K562 (cell line): ENCODE results near the gene CREB3L1. TPM values are rescaled to one million over a fixed set of nuclear protein-coding genes. Genes with fewer than 3 reads are reported as not detected.

Experiments
- ATAC-seq: fragments of 200-7000 bp; cut with Tn5 transposase; 3 replicates; pipeline ENCODE4 v1.9.1; 2020; ENCODE audit warnings: moderate library complexity
- BruUV-seq: library from RNA; stranded (reverse); fragments of 400-500 nt; replicated peaks from 2 replicates; lab custom pipeline; 2021; lab: Mats Ljungman, UMichigan
- CTCF ChIA-PET: fragments of 300-600 bp; formaldehyde crosslinking; extraction: SDS; loops from one replicate; lab custom pipeline; 2021; ENCODE audit warnings: low intra/inter-chr PET ratio; lab: Yijun Ruan, JAX
- POLR2A ChIA-PET: fragments of 300-600, 350-650 bp; sonication (Branson Sonifier 250); formaldehyde crosslinking; extraction: SDS; loops from one replicate; lab custom pipeline; 2021; ENCODE audit warnings: antibody characterized with exemption, inconsistent platforms; lab: Yijun Ruan, JAX
- DNase-seq, 4 experiments: peaks; one replicate each; pipeline versions ENCODE4 v3.0.0 to v3.0.0-alpha.2; 2011 to 2018; ENCODE audit warnings: low spot score in 3 of 4, mixed read lengths in 3 of 4; ENCODE audit errors: extremely low read depth in 1 of 4
- FAIRE-seq: peaks from 2 replicates; lab custom pipeline; 2011; peaks lifted over from hg19 to GRCh38; lab: Jason Lieb, UNC
- H2AFZ ChIP-seq: 2 replicates; pipeline ENCODE4 v1.6.0; 2011; ENCODE audit warnings: low read depth, low read length, control low read depth, inconsistent platforms
- H3K27ac ChIP-seq: fragments of 200-600 bp; 3 replicates; pipeline ENCODE4 v1.8.0; 2011; ENCODE audit warnings: low read depth, mild to moderate bottlenecking, control low read depth, inconsistent platforms, low read length, moderate library complexity, mixed read lengths; ENCODE audit errors: extremely low read depth
- H3K27me3 ChIP-seq, 2 experiments: fragments of 300-600 bp in 1 of 2; 2 replicates in 1 of 2; 3 replicates in 1 of 2; pipeline versions ENCODE4 v1.6.0 to v1.8.0; 2011; ENCODE audit warnings: inconsistent platforms in 2 of 2, low read length in 2 of 2, mild to moderate bottlenecking in 1 of 2, mixed read lengths in 1 of 2, moderate library complexity in 1 of 2; ENCODE audit not compliant: control insufficient read depth in 2 of 2, insufficient read depth in 2 of 2
- H3K36me3 ChIP-seq: fragments of 300-600 bp; 3 replicates; pipeline ENCODE4 v1.8.0; 2011; ENCODE audit warnings: mild to moderate bottlenecking, low read length, inconsistent platforms; ENCODE audit not compliant: control insufficient read depth, insufficient read depth
- H3K4me1 ChIP-seq, 2 experiments: fragments of 200-600 bp in 1 of 2; replicated peaks in 1 of 2; 2 replicates in 1 of 2; 3 replicates in 1 of 2; pipeline versions ENCODE4 v1.5.1 to v1.8.0; 2011; ENCODE audit warnings: inconsistent platforms in 2 of 2, low read length in 2 of 2, mild to moderate bottlenecking in 1 of 2, mixed read lengths in 1 of 2, moderate library complexity in 1 of 2; ENCODE audit not compliant: control insufficient read depth in 2 of 2, insufficient read depth in 2 of 2
- H3K4me2 ChIP-seq: 2 replicates; pipeline ENCODE4 v1.6.1; 2011; ENCODE audit warnings: low read length, control low read depth, inconsistent platforms, mixed read lengths; ENCODE audit not compliant: insufficient read depth
- H3K4me3 ChIP-seq: fragments of 200-600 bp; sonication (generic), shearing (Covaris generic); 2 replicates; pipeline ENCODE4 v1.5.1; 2016; ENCODE audit warnings: control low read depth, inconsistent platforms
- H3K79me2 ChIP-seq: fragments of 200-600 bp; 3 replicates; pipeline ENCODE4 v1.8.0; 2011; ENCODE audit warnings: low read length, inconsistent platforms; ENCODE audit not compliant: control insufficient read depth, insufficient read depth
- H3K9ac ChIP-seq, 2 experiments: 2 replicates each; pipeline versions ENCODE4 v1.6.0 to v1.6.1; 2011; ENCODE audit warnings: low read depth in 2 of 2, low read length in 2 of 2, control low read depth in 1 of 2, inconsistent platforms in 1 of 2, mild to moderate bottlenecking in 1 of 2, mixed read lengths in 1 of 2; ENCODE audit not compliant: insufficient read depth in 1 of 2
- H3K9me1 ChIP-seq: one replicate; pipeline ENCODE4 v1.6.0; 2011; ENCODE audit warnings: inconsistent platforms, mild to moderate bottlenecking, low read length, moderate library complexity; ENCODE audit not compliant: control insufficient read depth, insufficient read depth
- H3K9me3 ChIP-seq: replicated peaks from 2 replicates; pipeline ENCODE4 v1.5.1; 2011; ENCODE audit warnings: low read depth, low read length, inconsistent platforms; ENCODE audit not compliant: control insufficient read depth, insufficient read depth
- H4K20me1 ChIP-seq: replicated peaks from 2 replicates; pipeline ENCODE4 v1.6.1; 2011; ENCODE audit warnings: low read length, inconsistent platforms, mixed read lengths; ENCODE audit not compliant: control insufficient read depth, insufficient read depth
- BCOR ChIP-seq: fragments of 450-650 bp; IDR thresholded peaks from 2 replicates; pipeline ENCODE4 v1.6.1; 2016
- DNMT1 ChIP-seq: fragments of 450-650 bp; IDR thresholded peaks from 2 replicates; pipeline ENCODE4 v1.6.1; 2016; ENCODE audit warnings: antibody characterized with exemption, mild to moderate bottlenecking
- FOXJ2 ChIP-seq: fragments of 200-800 bp; sonication (Bioruptor generic); IDR thresholded peaks from 2 replicates; pipeline ENCODE4 v1.6.1; 2016; ENCODE audit warnings: missing genetic modification characterization, missing compliant biosample characterization
- KLF6 ChIP-seq: fragments of 250-450 bp; sonication (Bioruptor Pico); IDR thresholded peaks from 2 replicates; pipeline ENCODE4 v1.4.0; 2020; ENCODE audit warnings: mild to moderate bottlenecking, moderate library complexity, borderline replicate concordance
- NEUROD1 ChIP-seq: fragments of 150-350 bp; IDR thresholded peaks from 2 replicates; pipeline ENCODE4 v1.6.1; 2014; ENCODE audit warnings: borderline replicate concordance, low read length, low read depth; ENCODE audit not compliant: partially characterized antibody
- ZC3H4 ChIP-seq: sonication (generic); formaldehyde crosslinking; IDR thresholded peaks from 2 replicates; pipeline ENCODE4 v1.9.0; 2021; ENCODE audit warnings: missing genetic modification reagents, borderline replicate concordance
- ZHX1 ChIP-seq: fragments of 150-350 bp; conservative IDR thresholded peaks from 2 replicates; pipeline ENCODE4 v1.6.1; 2014; ENCODE audit warnings: low read length
- ZNF143 ChIP-seq: sonication (generic); formaldehyde crosslinking; IDR thresholded peaks from 2 replicates; pipeline ENCODE4 v1.9.0; 2022; ENCODE audit warnings: mild to moderate bottlenecking, missing genetic modification reagents
- ZNF212 ChIP-seq: fragments of 450-650 bp; formaldehyde crosslinking; IDR thresholded peaks from 2 replicates; pipeline ENCODE4 v1.4.0; 2020; ENCODE audit warnings: mild to moderate bottlenecking
- ZNF589 ChIP-seq: fragments of 200-800 bp; sonication (Bioruptor generic); IDR thresholded peaks from 2 replicates; pipeline ENCODE4 v1.6.1; 2016; ENCODE audit warnings: low read depth, missing genetic modification characterization, missing compliant biosample characterization
- ZZZ3 ChIP-seq: fragments of 450-650 bp; IDR thresholded peaks from 2 replicates; pipeline ENCODE4 v1.6.1; 2016; ENCODE audit warnings: antibody characterized with exemption, mild to moderate bottlenecking, moderate library complexity
- WGBS: fragments of 100-300 bp; shearing (Covaris generic); methylation state at CpG from one replicate; pipeline ENCODE4 v1.1.6; 2016; ENCODE audit warnings: low coverage, mixed read lengths; ENCODE audit not compliant: insufficient coverage; ENCODE audit errors: missing lambda C conversion rate; 5-methylcytosine and 5-hydroxymethylcytosine counted together
- in situ Hi-C: fragments of 300-500 bp; cut with MboI; formaldehyde crosslinking; loops from 4 replicates; pipeline ENCODE4 v1.15.0; 2018; ENCODE audit warnings: inconsistent platforms, mixed read lengths
- intact Hi-C: fragments of 100-400 bp; cut with micrococcal nuclease; formaldehyde crosslinking; loops from 2 replicates; pipeline ENCODE4 v1.14.2; 2022
- polyA plus RNA-seq, 8 experiments: library from polyadenylated mRNA; depleted of rRNA in 4 of 8; stranded (reverse) in 5 of 8; unstranded in 3 of 8; fragments of >200 nt; fragmentation: Nextera tagmentation in 2 of 8; fragmentation: Illumina TruSeq in 1 of 8; extraction: Ambion mirVana in 2 of 8; extraction: Trizol in 1 of 8; gene quantifications; 2 replicates each; pipeline versions ENCODE4 v1.2.1 to v1.2.3, GENCODE V29; 2011 to 2014; ENCODE audit warnings: inconsistent platforms in 1 of 8, missing spikeins in 1 of 8
- total RNA-seq, 7 experiments: library from RNA; depleted of rRNA in 6 of 7; stranded (reverse); fragments of >200 nt in 6 of 7; fragmentation: Illumina TruSeq in 2 of 7; extraction: Trizol in 2 of 7; gene quantifications; 2 replicates each; pipeline versions ENCODE4 v1.2.1 to v1.2.3, GENCODE V29; 2011 to 2021; ENCODE audit warnings: low replicate concordance in 1 of 7
- TF ChIP-seq, protein P1 (sequence below): fragments of 450-650 bp; IDR thresholded peaks from 2 replicates; pipeline ENCODE4 v1.6.1; 2014; ENCODE audit warnings: low read depth, mild to moderate bottlenecking, moderate library complexity, borderline replicate concordance
- TF ChIP-seq, protein P2 (sequence below): fragments of 450-650 bp; IDR thresholded peaks from 2 replicates; pipeline ENCODE4 v1.6.1; 2016; ENCODE audit warnings: low read depth, mild to moderate bottlenecking, moderate library complexity
- TF ChIP-seq, protein P3 (sequence below): fragments of 450-650 bp; IDR thresholded peaks from 2 replicates; pipeline ENCODE4 v1.6.1; 2016

The CREB3L1 gene
- total and polyA plus RNA-seq, 9 of the 15 experiments (the other 6 are each of a cell fraction or from before 2014, with no cell fraction given): 1.2 to 27.6 (median 3.7) TPM

GRCh38 chr11:46279126-46280099 lies 2.0 kb downstream of the CREB3L1 start (continued):
- no peak for TF ChIP-seq ZNF589 (CRISPR knock-in tag)
- TF ChIP-seq ZC3H4: 0 out of 2 replicates have a peak, but pooled peaks have one; percentile 16
- no peak for TF ChIP-seq DNMT1
- no peak for TF ChIP-seq NEUROD1
- peak; percentile 92 for TF ChIP-seq BCOR
- TF ChIP-seq ZHX1: no peak
- TF ChIP-seq, all 486 proteins: peak for 15

DNA sequence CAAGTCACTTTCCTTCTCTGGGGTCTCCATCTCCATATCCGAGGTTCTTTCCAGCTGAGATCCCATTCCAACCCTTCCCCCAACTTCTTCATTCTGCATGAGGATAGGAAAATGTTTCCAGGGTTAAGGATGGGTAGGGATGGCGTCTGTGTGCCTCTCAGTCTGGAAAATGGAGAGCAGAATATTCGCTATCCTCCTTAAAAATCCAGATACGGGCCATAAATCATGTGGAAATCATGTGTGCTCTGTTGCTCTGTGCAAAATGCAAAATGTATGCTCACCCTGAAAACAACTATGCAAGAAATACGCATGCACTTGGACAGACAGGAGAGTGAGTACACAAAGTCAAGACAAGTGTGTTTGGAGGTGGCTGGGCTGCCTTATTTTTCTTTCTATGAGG lies 3.2 kb downstream of the CREB3L1 start:
- DNase-seq: no peak
- WGBS: 30% methylated on average over 5 of the region's 5 CpGs
- CTCF ChIA-PET: no interaction called here
- Histone ChIP-seq H3K27me3 (no peaks in the 10 kb centered on the region), H2AFZ (peak overlapping the region; percentile 58), H3K4me3 (peak overlapping the region; percentile 72), H3K9me1 (no peaks in the 10 kb centered on the region), H3K9ac (peak overlapping the region; percentile 47 to 87; a peak in 3 of 4 replicates), H4K20me1 (0 out of 2 replicates have a peak, but pooled peaks cover 3% of the 10 kb centered on the region), H3K27ac (peak overlapping the region; percentile 44), H3K36me3 (no peaks in the 10 kb centered on the region), H3K79me2 (peaks cover 48% of the 10 kb centered on the region), H3K4me2 (peak overlapping the region; percentile 83), H3K9me3 (no peaks in the 10 kb centered on the region), H3K4me1 (peaks cover 44 to 45% of the 10 kb centered on the region in 2 experiments)
- peak; percentile 74 for FAIRE-seq
- in situ Hi-C loops: no loop called here
- BruUV-seq: no TSS peak
- ATAC-seq: no peak
- intact Hi-C loops: no loop called here
- POLR2A ChIA-PET: interaction anchor here (1.6 kb wide), 1 partner anchor 10 kb away, joined by 5 read pairs; no protein-coding TSS in a partner anchor
- no peak for TF ChIP-seq ZNF143 (CRISPR knock-in tag)
- TF ChIP-seq KLF6 (CRISPR knock-in tag): no peak
- TF ChIP-seq, protein P1, sequence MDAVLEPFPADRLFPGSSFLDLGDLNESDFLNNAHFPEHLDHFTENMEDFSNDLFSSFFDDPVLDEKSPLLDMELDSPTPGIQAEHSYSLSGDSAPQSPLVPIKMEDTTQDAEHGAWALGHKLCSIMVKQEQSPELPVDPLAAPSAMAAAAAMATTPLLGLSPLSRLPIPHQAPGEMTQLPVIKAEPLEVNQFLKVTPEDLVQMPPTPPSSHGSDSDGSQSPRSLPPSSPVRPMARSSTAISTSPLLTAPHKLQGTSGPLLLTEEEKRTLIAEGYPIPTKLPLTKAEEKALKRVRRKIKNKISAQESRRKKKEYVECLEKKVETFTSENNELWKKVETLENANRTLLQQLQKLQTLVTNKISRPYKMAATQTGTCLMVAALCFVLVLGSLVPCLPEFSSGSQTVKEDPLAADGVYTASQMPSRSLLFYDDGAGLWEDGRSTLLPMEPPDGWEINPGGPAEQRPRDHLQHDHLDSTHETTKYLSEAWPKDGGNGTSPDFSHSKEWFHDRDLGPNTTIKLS: no peak
- TF ChIP-seq, protein P2, sequence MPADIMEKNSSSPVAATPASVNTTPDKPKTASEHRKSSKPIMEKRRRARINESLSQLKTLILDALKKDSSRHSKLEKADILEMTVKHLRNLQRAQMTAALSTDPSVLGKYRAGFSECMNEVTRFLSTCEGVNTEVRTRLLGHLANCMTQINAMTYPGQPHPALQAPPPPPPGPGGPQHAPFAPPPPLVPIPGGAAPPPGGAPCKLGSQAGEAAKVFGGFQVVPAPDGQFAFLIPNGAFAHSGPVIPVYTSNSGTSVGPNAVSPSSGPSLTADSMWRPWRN: no peak
- TF ChIP-seq, protein P3, sequence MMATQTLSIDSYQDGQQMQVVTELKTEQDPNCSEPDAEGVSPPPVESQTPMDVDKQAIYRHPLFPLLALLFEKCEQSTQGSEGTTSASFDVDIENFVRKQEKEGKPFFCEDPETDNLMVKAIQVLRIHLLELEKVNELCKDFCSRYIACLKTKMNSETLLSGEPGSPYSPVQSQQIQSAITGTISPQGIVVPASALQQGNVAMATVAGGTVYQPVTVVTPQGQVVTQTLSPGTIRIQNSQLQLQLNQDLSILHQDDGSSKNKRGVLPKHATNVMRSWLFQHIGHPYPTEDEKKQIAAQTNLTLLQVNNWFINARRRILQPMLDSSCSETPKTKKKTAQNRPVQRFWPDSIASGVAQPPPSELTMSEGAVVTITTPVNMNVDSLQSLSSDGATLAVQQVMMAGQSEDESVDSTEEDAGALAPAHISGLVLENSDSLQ: peak; percentile 48
- no peak for TF ChIP-seq ZZZ3
- TF ChIP-seq ZNF212 (CRISPR knock-in tag): no peak
- no peak for TF ChIP-seq FOXJ2 (tag)
